Activated naive CD4-positive, alpha-beta T cell treated with anti-CD3 and anti-CD28 coated beads for 36 hours (primary cell): Measurements from ENCODE around the gene SRPK2. TPM values are rescaled to one million over a fixed set of nuclear protein-coding genes. Genes with fewer than 3 reads are reported as not detected.

Experiments
- CTCF ChIA-PET: fragments of 350-600 bp; sonication (Branson Sonifier 250); formaldehyde crosslinking; loops from one replicate; lab custom pipeline; 2021; ENCODE audit warnings: antibody characterized with exemption; lab: Charles Lee
- DNase-seq: peaks from one replicate; pipeline ENCODE4 v3.0.0-alpha.2; 2020
- H3K27ac Mint-ChIP-seq: one replicate; pipeline ENCODE4 v1.8.0; 2021; ENCODE audit warnings: mild to moderate bottlenecking, mixed read lengths
- H3K27me3 Mint-ChIP-seq: one replicate; pipeline ENCODE4 v1.8.0; 2021; ENCODE audit warnings: low read depth, mixed read lengths
- H3K36me3 Mint-ChIP-seq: one replicate; pipeline ENCODE4 v1.8.0; 2021; ENCODE audit warnings: low read depth, mixed read lengths
- H3K4me1 Mint-ChIP-seq: one replicate; pipeline ENCODE4 v1.8.0; 2021; ENCODE audit warnings: low read depth, mixed read lengths
- H3K4me3 Mint-ChIP-seq: one replicate; pipeline ENCODE4 v1.8.0; 2021; ENCODE audit warnings: mild to moderate bottlenecking, moderate library complexity, mixed read lengths
- H3K9me3 Mint-ChIP-seq: one replicate; pipeline ENCODE4 v1.8.0; 2021; ENCODE audit warnings: mixed read lengths
- intact Hi-C: fragments of 100-400 bp; cut with micrococcal nuclease; formaldehyde crosslinking; loops from one replicate; pipeline ENCODE4 v1.15.1; 2023
- total RNA-seq, 2 experiments: library from RNA; stranded (reverse); gene quantifications; one replicate each; pipeline ENCODE4 v1.2.3, GENCODE V29; 2021

SRPK2 gene
- total RNA-seq, 2 experiments from 2014 or later: 41.1 to 43.3 TPM

DNA sequence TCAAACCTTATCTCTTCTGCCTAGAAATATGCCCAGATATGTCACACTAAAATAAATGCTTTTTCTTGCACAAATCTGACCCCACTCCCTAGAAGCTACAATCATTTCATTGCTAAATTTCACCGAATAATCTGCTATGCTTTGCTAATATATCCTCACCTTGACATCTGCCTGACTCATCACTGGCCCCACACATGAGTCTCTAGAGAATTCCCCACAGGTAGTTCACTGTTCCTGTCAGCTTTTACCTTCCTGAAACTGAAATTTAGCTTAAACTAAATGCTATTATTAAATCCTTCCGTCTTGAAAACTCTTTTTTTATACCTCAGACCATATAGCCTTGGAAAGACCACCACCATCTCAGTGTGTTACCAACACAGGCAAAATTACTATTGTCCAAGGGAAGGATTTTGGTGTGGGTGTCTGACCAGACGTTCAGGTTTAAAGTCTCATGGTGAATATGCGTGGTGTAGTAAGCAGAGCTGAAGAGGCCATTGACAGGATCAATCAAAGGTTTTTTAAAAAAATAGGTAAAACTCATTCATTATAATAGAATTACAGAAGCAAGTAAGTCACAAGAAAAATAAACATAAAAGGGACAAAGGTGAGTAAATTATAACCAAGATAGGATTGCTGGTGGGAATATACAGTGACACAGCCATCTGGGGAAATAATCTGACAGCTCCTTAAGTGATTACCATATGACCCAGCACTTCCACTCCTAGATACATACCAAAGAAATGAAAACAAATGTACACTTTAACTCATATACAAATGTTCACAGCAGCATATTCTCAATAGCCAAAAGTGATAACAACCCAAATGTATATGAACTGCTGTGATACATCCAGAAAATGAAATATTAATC is 201.2 kb downstream of the SRPK2 start:
- Mint-ChIP-seq H3K4me3 (no peak overlapping the region), H3K4me1 (peaks cover 21% of the 10 kb centered on the region), H3K9me3 (no peaks in the 10 kb centered on the region), H3K36me3 (peaks cover 3% of the 10 kb centered on the region), H3K27me3 (no peaks in the 10 kb centered on the region), H3K27ac (no peak overlapping the region)
- CTCF ChIA-PET: interaction anchor here (2.1 kb wide), 1 partner anchor 12 kb away, joined by 8 read pairs; no protein-coding TSS in a partner anchor
- peak; percentile 34 for DNase-seq
- intact Hi-C loops: loop anchor here (1.0 kb wide), 1 partner anchor 18 kb away; no protein-coding TSS in a partner anchor

GRCh38 chr7:105185290-105186010 is 203.3 kb downstream of the SRPK2 start:
- Mint-ChIP-seq H3K9me3 (peaks cover 11% of the 10 kb centered on the region), H3K27me3 (no peaks in the 10 kb centered on the region), H3K36me3 (peaks cover 7% of the 10 kb centered on the region), H3K4me3 (no peak overlapping the region), H3K4me1 (peaks cover 21% of the 10 kb centered on the region), H3K27ac (no peak overlapping the region)
- CTCF ChIA-PET: interaction anchor here (0.6 kb wide), 1 partner anchor 29 kb away, joined by 4 read pairs; no protein-coding TSS in a partner anchor
- no peak for DNase-seq
- intact Hi-C loops: no loop called here

- DNase-seq: no peak
- peaks cover 16% of the 10 kb centered on the region for H3K9me3 Mint-ChIP-seq
- peaks cover 4% of the 10 kb centered on the region for H3K36me3 Mint-ChIP-seq
- no peak overlapping the region for H3K27ac Mint-ChIP-seq
- no peaks in the 10 kb centered on the region for H3K27me3 Mint-ChIP-seq
- CTCF ChIA-PET: no interaction called here
- peaks cover 2% of the 10 kb centered on the region for H3K4me1 Mint-ChIP-seq
- intact Hi-C loops: no loop called here
- H3K4me3 Mint-ChIP-seq: no peak overlapping the region
These were observed 208.7 kb downstream of the SRPK2 start for GRCh38 chr7:105180002-105180401.

- DNase-seq: no peak
- peaks cover 16% of the 10 kb centered on the region for H3K9me3 Mint-ChIP-seq
- H3K36me3 Mint-ChIP-seq: peaks cover 4% of the 10 kb centered on the region
- peaks cover 4% of the 10 kb centered on the region for H3K4me1 Mint-ChIP-seq
- H3K4me3 Mint-ChIP-seq: no peak overlapping the region
- intact Hi-C loops: loop anchor here (2.0 kb wide), 1 partner anchor 20 kb away; no protein-coding TSS in a partner anchor
- H3K27me3 Mint-ChIP-seq: no peaks in the 10 kb centered on the region
- no peak overlapping the region for H3K27ac Mint-ChIP-seq
- CTCF ChIA-PET: no interaction called here
These were observed 209.7 kb downstream of the SRPK2 start for GRCh38 chr7:105178928-105179541.

- H3K36me3 Mint-ChIP-seq: peaks cover 4% of the 10 kb centered on the region
- peaks cover 6% of the 10 kb centered on the region for H3K4me1 Mint-ChIP-seq
- no peak overlapping the region for H3K4me3 Mint-ChIP-seq
- DNase-seq: no peak
- no peaks in the 10 kb centered on the region for H3K27me3 Mint-ChIP-seq
- intact Hi-C loops: loop anchor here (2.0 kb wide), 1 partner anchor 21 kb away; no protein-coding TSS in a partner anchor
- H3K27ac Mint-ChIP-seq: no peak overlapping the region
- CTCF ChIA-PET: interaction anchor here (0.6 kb wide), 1 partner anchor 294 kb away, joined by 3 read pairs; no protein-coding TSS in a partner anchor
- peaks cover 16% of the 10 kb centered on the region for H3K9me3 Mint-ChIP-seq
These were observed 210.5 kb downstream of the SRPK2 start for GRCh38 chr7:105178177-105178576.

DNA sequence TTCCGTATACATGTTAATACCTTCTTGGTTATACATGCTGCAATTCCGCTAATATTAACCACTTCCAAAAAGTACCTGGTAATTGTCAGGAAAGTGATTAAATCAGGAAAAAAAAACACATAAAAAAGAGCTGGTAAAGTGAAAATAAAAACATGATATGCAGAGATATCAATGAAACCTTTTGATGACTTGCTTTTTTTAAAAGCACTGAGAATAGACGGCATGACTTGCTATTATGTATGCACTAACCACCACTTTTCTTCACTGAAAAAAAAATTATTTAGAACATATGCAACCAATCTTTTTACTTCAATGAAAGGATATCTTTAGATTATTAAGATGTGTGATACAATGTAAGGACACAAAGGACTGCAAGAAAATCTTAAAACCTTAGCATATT is 211.7 kb downstream of the SRPK2 start:
- Mint-ChIP-seq H3K27ac (no peak overlapping the region), H3K4me1 (peaks cover 6% of the 10 kb centered on the region), H3K4me3 (no peak overlapping the region), H3K9me3 (peaks cover 16% of the 10 kb centered on the region), H3K36me3 (peaks cover 4% of the 10 kb centered on the region), H3K27me3 (no peaks in the 10 kb centered on the region)
- no peak for DNase-seq
- CTCF ChIA-PET: interaction anchor here (0.6 kb wide), 2 partner anchors 24 to 53 kb away, joined by 3 to 5 read pairs; no protein-coding TSS in a partner anchor
- intact Hi-C loops: no loop called here

GRCh38 chr7:105173586-105173985 is 215.1 kb downstream of the SRPK2 start:
- intact Hi-C loops: no loop called here
- H3K27ac Mint-ChIP-seq: no peak overlapping the region
- DNase-seq: no peak

GRCh38 chr7:105164751-105165150 is 224.0 kb downstream of the SRPK2 start:
- Mint-ChIP-seq H3K4me1 (no peaks in the 10 kb centered on the region), H3K4me3 (no peak overlapping the region), H3K36me3 (peaks cover 32% of the 10 kb centered on the region), H3K27me3 (no peaks in the 10 kb centered on the region), H3K9me3 (no peaks in the 10 kb centered on the region), H3K27ac (no peak overlapping the region)
- intact Hi-C loops: no loop called here
- CTCF ChIA-PET: interaction anchor here (1.5 kb wide), 1 partner anchor 24 kb away, joined by 3 read pairs; no protein-coding TSS in a partner anchor
- DNase-seq: no peak

More at GRCh38 chr7:105173586-105173985, 215.1 kb downstream of the SRPK2 start:
- Mint-ChIP-seq H3K27me3 (no peaks in the 10 kb centered on the region), H3K4me3 (no peak overlapping the region), H3K4me1 (peaks cover 8% of the 10 kb centered on the region), H3K9me3 (no peaks in the 10 kb centered on the region), H3K36me3 (peaks cover 2% of the 10 kb centered on the region)
- CTCF ChIA-PET: no interaction called here

- DNase-seq: no peak
- Mint-ChIP-seq H3K27me3 (no peaks in the 10 kb centered on the region), H3K36me3 (peaks cover 31% of the 10 kb centered on the region), H3K4me3 (no peak overlapping the region), H3K27ac (no peak overlapping the region), H3K4me1 (no peaks in the 10 kb centered on the region), H3K9me3 (no peaks in the 10 kb centered on the region)
- intact Hi-C loops: no loop called here
- CTCF ChIA-PET: no interaction called here
These were observed 225.0 kb downstream of the SRPK2 start for GRCh38 chr7:105163718-105164117.

GRCh38 chr7:105161366-105161765 is 227.4 kb downstream of the SRPK2 start:
- intact Hi-C loops: no loop called here
- Mint-ChIP-seq H3K9me3 (no peaks in the 10 kb centered on the region), H3K27ac (no peak overlapping the region), H3K27me3 (no peaks in the 10 kb centered on the region), H3K36me3 (peaks cover 24% of the 10 kb centered on the region), H3K4me1 (no peaks in the 10 kb centered on the region), H3K4me3 (no peak overlapping the region)
- CTCF ChIA-PET: interaction anchor here (0.6 to 1.5 kb wide), 2 partner anchors 64 to 156 kb away, joined by 3 read pairs; no protein-coding TSS in a partner anchor
- no peak for DNase-seq

- peaks cover 6% of the 10 kb centered on the region for H3K36me3 Mint-ChIP-seq
- no peak for DNase-seq
- peaks cover 4% of the 10 kb centered on the region for H3K4me1 Mint-ChIP-seq
- intact Hi-C loops: no loop called here
- CTCF ChIA-PET: no interaction called here
- no peak overlapping the region for H3K4me3 Mint-ChIP-seq
- H3K27me3 Mint-ChIP-seq: no peaks in the 10 kb centered on the region
- H3K27ac Mint-ChIP-seq: no peak overlapping the region
- no peaks in the 10 kb centered on the region for H3K9me3 Mint-ChIP-seq
These were observed 231.4 kb downstream of the SRPK2 start for GRCh38 chr7:105157278-105157677.

GRCh38 chr7:105156731-105157130 is 232.0 kb downstream of the SRPK2 start:
- Mint-ChIP-seq H3K4me1 (peaks cover 4% of the 10 kb centered on the region), H3K4me3 (no peak overlapping the region), H3K36me3 (peaks cover 6% of the 10 kb centered on the region), H3K27me3 (no peaks in the 10 kb centered on the region), H3K27ac (no peak overlapping the region), H3K9me3 (no peaks in the 10 kb centered on the region)
- intact Hi-C loops: no loop called here
- DNase-seq: no peak
- CTCF ChIA-PET: no interaction called here
